Measurements from ENCODE around the gene GRIN3A. TPM values are rescaled to one million over a fixed set of nuclear protein-coding genes. Genes with fewer than 3 reads are reported as not detected.

Gene GRIN3A
- total RNA-seq, 1 experiment from 2014 or later, result not detected

DNA sequence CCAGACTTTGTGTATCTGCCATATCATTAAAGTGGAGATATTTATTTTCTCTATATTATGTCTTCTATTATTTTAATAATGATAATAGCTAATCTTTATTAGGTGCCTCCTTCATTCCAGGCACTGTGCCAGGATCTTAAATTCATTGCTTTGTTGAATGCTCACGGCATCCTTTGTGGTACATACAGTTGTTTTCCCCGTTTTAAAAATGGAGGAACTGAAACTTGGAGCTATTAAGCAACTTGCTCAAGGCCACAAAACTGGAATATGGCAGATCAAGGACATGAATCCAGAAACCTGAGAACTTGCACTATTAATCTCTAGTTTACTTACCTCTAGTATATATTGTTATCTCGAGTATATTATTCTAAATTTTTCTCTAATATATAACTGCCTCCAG is 102.2 kb downstream of the GRIN3A start:
- no peak overlapping the region for H2BK15ac ChIP-seq (ENCODE audit: low read depth, low read length)
- no peaks in the 10 kb centered on the region for H3K23me2 ChIP-seq (ENCODE audit: insufficient read length, low read depth, low read length, poor library complexity, severe bottlenecking)
- TF ChIP-seq, protein P1, sequence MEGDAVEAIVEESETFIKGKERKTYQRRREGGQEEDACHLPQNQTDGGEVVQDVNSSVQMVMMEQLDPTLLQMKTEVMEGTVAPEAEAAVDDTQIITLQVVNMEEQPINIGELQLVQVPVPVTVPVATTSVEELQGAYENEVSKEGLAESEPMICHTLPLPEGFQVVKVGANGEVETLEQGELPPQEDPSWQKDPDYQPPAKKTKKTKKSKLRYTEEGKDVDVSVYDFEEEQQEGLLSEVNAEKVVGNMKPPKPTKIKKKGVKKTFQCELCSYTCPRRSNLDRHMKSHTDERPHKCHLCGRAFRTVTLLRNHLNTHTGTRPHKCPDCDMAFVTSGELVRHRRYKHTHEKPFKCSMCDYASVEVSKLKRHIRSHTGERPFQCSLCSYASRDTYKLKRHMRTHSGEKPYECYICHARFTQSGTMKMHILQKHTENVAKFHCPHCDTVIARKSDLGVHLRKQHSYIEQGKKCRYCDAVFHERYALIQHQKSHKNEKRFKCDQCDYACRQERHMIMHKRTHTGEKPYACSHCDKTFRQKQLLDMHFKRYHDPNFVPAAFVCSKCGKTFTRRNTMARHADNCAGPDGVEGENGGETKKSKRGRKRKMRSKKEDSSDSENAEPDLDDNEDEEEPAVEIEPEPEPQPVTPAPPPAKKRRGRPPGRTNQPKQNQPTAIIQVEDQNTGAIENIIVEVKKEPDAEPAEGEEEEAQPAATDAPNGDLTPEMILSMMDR (conservative IDR thresholded peaks at IDR 0.05), result no peak
- no peak overlapping the region for H2AFZ ChIP-seq (ENCODE audit: low read length)
- H3K4me2 ChIP-seq (ENCODE audit: insufficient read depth, insufficient read length, low read length), result no peak overlapping the region
- H4K5ac ChIP-seq (ENCODE audit: insufficient read length, low read depth, low read length), result no peak overlapping the region
- H2AK5ac ChIP-seq (ENCODE audit: insufficient read length, low read length), result no peak overlapping the region
- no peak overlapping the region for H3K23ac ChIP-seq (ENCODE audit: insufficient read length, low read depth, low read length)
- H3K27me3 ChIP-seq (ENCODE audit: insufficient read depth, low read length), result no peaks in the 10 kb centered on the region
- no peak overlapping the region for H3K56ac ChIP-seq (ENCODE audit: insufficient read length, low read depth, low read length)
- H3K79me2 ChIP-seq (ENCODE audit: insufficient read depth, low read length), result no peaks in the 10 kb centered on the region
- no peaks in the 10 kb centered on the region for H3K9me3 ChIP-seq (ENCODE audit: control insufficient read depth, low read depth, low read length)
- no peaks in the 10 kb centered on the region for H3K4me1 ChIP-seq (ENCODE audit: insufficient read depth, low read length)
- no peak overlapping the region for H3K18ac ChIP-seq (ENCODE audit: insufficient read length, low read depth, low read length)
- H3K27ac Mint-ChIP-seq, result no peak overlapping the region
- H3K4ac ChIP-seq (ENCODE audit: low read depth, low read length), result no peak overlapping the region
- no peak overlapping the region for H3K14ac ChIP-seq (ENCODE audit: insufficient read depth, low read length)
- H3T11ph ChIP-seq (ENCODE audit: low read length), result no peak overlapping the region
- H2BK5ac ChIP-seq (ENCODE audit: insufficient read length, low read length), result no peak overlapping the region
- WGBS (ENCODE audit: extremely low coverage, insufficient read length, low lambda C conversion rate), result no CpG with 5 or more reads among the region's 3 CpGs
- H3K27ac ChIP-seq (ENCODE audit: insufficient read length, low read depth, low read length), result no peak overlapping the region
- peaks cover 0 to 2% (median 0%) of the 10 kb centered on the region in 3 experiments; a peak in 1 of 7 replicates for H3K36me3 Mint-ChIP-seq (ENCODE audit: insufficient read depth in 1 of 3, low read depth in 3 of 3)
- no peak overlapping the region for H2BK20ac ChIP-seq (ENCODE audit: low read depth, low read length, poor library complexity, severe bottlenecking)
- no peaks in the 10 kb centered on the region for H3K27me3 Mint-ChIP-seq (ENCODE audit: low read depth)
- no peak overlapping the region for H3K9ac ChIP-seq (ENCODE audit: extremely low read depth, insufficient read length, low read length)
- no peak overlapping the region for H2BK120ac ChIP-seq (ENCODE audit: low read depth, low read length, poor library complexity, severe bottlenecking)
- H4K91ac ChIP-seq (ENCODE audit: insufficient read length, low read depth, low read length), result no peak overlapping the region
- H2BK12ac ChIP-seq (ENCODE audit: insufficient read length, low read depth, low read length), result no peak overlapping the region
- H3K79me1 ChIP-seq (ENCODE audit: insufficient read depth, low read depth, low read length, poor library complexity, severe bottlenecking), result no peaks in the 10 kb centered on the region
- H3K4me1 Mint-ChIP-seq, result no peaks in the 10 kb centered on the region
- H3K4me3 Mint-ChIP-seq, result no peak overlapping the region
- H4K20me1 ChIP-seq (ENCODE audit: control insufficient read depth, insufficient read depth, insufficient read length), result no peaks in the 10 kb centered on the region
- DNase-seq, result no peak
- H4K8ac ChIP-seq (replicated peaks; ENCODE audit: insufficient read length, low read depth, low read length), result no peak overlapping the region
- peaks cover 0 to 4% of the 10 kb centered on the region in 2 experiments; a peak in 2 of 5 replicates for H3K9me3 Mint-ChIP-seq

Measured in H9 (cell line).